NCI-H1694 treated with DMSO at 0.1 percent for 48 hours (cell line): Measurements from ENCODE around the gene NLRP1.
A peak's percentile ranks its signal among the peaks of the same experiment; 100 is the strongest.
"Not testable (repeated sequence)": the region's sequence is repeated elsewhere in the genome, so short reads cannot be mapped to it uniquely, and the experiment has no call there.

Experiments
- DNase-seq: peaks from one replicate; lab custom pipeline; 2025; lab: John Stamatoyannopoulos, UW

NLRP1 gene

GRCh38 chr17:5587438-5588032 is 3.2 kb upstream of the NLRP1 start:
- DNase-seq = peak; percentile 75

- DNase-seq = no peak
Observed at GRCh38 chr17:5585836-5586521, 1.7 kb upstream of the NLRP1 start.

GRCh38 chr17:5585287-5585794 is 1.0 kb upstream of the NLRP1 start:
- DNase-seq = no peak

- DNase-seq = no peak
Observed at GRCh38 chr17:5583426-5584382, 605 bp downstream of the NLRP1 start.

- no peak for DNase-seq
Observed at GRCh38 chr17:5582209-5583185, 1.8 kb downstream of the NLRP1 start.

- no peak for DNase-seq
Observed at GRCh38 chr17:5581655-5582054, 2.7 kb downstream of the NLRP1 start.

GRCh38 chr17:5580969-5581368 is 3.3 kb downstream of the NLRP1 start:
- DNase-seq = no peak

GRCh38 chr17:5580367-5580766 is 3.9 kb downstream of the NLRP1 start:
- DNase-seq = no peak

- not testable (repeated sequence) for DNase-seq
Observed at GRCh38 chr17:5578768-5579167, 5.5 kb downstream of the NLRP1 start.

- not testable (repeated sequence) for DNase-seq
Observed at GRCh38 chr17:5573017-5573416, 11.3 kb downstream of the NLRP1 start.

- no peak for DNase-seq
Observed at GRCh38 chr17:5571281-5571680, 13.0 kb downstream of the NLRP1 start.

- DNase-seq = no peak
Observed at GRCh38 chr17:5565808-5566207, 18.5 kb downstream of the NLRP1 start.

GRCh38 chr17:5563456-5563855 is 20.9 kb downstream of the NLRP1 start:
- no peak for DNase-seq

GRCh38 chr17:5562661-5563360 is 21.5 kb downstream of the NLRP1 start:
- no peak for DNase-seq

- no peak for DNase-seq
Observed at GRCh38 chr17:5561736-5562571, 22.4 kb downstream of the NLRP1 start.

GRCh38 chr17:5560361-5560988 is 23.8 kb downstream of the NLRP1 start:
- DNase-seq = no peak

GRCh38 chr17:5558815-5559785 is 25.2 kb downstream of the NLRP1 start:
- no peak for DNase-seq

GRCh38 chr17:5557990-5558389 is 26.3 kb downstream of the NLRP1 start:
- DNase-seq = no peak
